HG02981 (cell line): Measurements from ENCODE around the gene PARD3B.

ENCODE experiments used
- ATAC-seq: cut with Tn5 transposase; IDR thresholded peaks from one replicate; pipeline ENCODE4 v1.9.1; 2021; ENCODE audit warnings: mild to moderate bottlenecking, moderate library complexity; ENCODE audit not compliant: unreplicated experiment

PARD3B gene, protein sequence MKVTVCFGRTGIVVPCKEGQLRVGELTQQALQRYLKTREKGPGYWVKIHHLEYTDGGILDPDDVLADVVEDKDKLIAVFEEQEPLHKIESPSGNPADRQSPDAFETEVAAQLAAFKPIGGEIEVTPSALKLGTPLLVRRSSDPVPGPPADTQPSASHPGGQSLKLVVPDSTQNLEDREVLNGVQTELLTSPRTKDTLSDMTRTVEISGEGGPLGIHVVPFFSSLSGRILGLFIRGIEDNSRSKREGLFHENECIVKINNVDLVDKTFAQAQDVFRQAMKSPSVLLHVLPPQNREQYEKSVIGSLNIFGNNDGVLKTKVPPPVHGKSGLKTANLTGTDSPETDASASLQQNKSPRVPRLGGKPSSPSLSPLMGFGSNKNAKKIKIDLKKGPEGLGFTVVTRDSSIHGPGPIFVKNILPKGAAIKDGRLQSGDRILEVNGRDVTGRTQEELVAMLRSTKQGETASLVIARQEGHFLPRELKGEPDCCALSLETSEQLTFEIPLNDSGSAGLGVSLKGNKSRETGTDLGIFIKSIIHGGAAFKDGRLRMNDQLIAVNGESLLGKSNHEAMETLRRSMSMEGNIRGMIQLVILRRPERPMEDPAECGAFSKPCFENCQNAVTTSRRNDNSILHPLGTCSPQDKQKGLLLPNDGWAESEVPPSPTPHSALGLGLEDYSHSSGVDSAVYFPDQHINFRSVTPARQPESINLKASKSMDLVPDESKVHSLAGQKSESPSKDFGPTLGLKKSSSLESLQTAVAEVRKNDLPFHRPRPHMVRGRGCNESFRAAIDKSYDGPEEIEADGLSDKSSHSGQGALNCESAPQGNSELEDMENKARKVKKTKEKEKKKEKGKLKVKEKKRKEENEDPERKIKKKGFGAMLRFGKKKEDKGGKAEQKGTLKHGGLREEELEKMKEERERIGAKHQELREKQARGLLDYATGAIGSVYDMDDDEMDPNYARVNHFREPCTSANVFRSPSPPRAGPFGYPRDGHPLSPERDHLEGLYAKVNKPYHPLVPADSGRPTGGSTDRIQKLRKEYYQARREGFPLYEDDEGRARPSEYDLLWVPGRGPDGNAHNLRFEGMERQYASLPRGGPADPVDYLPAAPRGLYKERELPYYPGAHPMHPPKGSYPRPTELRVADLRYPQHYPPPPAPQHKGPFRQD (N-terminal part only)

DNA sequence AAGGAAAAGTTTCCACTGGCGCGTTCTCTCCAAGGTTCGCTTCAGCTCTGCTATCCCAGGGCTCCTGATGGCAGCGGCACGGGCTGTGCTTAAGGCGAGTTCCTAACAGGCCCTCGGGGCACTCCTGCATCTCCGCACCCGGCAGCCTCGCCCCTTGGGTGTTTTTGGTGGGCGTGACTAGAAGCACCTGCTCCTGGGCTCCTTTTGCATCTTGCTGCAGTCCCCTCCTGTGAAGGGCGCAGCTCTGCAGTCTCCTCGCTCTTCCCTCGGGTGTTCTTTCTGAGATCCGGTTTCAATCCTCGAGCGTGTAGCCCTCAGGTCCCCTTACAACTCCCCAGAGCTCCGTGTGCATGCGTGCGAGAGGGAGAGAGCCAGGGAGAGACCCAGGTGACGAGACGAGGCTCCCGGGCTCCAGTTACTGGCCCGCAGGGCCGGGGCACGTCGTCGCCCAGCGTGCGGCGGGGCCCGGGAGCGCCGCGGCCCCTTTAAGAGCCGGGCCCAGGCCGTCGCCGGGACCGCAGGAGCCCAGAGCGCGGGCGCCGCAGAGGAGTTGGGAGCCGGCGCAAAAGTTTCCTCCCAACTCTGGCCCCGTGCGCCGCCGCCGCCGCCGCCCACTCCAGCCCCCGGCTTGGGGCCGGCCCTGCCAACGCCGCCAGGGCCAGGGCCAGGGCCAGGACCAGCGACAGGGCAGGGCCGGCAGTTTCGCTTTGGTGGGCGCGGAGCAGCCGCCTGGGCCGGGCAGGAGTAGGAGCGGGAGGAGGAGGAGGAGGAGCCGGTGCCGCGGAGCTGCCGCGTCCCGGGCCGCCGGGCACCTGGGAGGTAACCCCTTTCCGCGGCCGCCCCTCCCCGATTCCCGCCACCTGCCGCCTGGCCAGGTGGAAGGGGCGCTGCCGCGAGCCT is at the start of gene PARD3B:
PARD3B (plus strand) TSS at position 515 of the 900 bp plus-strand sequence. CDS start 525 bp downstream, outside the sequence.
- peak; percentile 61 for ATAC-seq

DNA sequence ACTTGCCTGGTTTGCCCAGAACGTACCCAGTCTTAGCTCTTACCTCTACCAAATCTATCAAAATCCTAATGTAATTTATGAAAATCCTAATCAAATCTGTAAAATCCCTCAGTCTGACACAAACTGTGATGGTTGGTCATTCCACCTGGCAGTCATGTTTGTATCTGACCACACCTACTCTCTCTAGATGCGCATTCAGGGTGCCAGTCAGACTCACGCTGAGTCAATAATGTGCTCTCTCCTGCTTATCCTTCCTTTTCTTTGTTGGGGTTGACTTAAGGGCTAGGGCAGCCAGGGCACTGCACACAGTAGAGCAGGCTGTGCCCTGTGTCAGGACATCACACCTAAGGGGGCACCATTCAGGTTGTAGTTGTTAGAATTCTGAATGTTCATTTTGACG is 48.5 kb upstream of the PARD3B start:
- ATAC-seq = no peak

DNA sequence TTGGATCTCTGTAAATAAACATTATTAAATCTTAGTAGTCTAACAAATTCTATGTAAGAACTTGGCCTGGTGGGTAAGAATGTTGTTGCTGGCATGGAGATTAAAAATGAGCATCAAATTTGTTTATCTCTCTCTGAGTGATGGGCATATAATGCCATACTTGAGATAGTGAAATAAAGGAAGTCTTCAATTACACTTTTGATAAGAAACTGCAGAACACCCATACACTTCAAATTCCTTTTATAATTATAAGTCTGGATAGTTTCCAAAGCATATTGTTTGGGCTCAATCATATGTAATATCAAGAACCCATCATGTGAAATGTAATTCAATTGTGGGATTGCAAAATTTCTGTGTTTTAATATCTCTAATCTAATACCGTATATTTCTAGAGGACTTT is 47.4 kb upstream of the PARD3B start:
- no peak for ATAC-seq

DNA sequence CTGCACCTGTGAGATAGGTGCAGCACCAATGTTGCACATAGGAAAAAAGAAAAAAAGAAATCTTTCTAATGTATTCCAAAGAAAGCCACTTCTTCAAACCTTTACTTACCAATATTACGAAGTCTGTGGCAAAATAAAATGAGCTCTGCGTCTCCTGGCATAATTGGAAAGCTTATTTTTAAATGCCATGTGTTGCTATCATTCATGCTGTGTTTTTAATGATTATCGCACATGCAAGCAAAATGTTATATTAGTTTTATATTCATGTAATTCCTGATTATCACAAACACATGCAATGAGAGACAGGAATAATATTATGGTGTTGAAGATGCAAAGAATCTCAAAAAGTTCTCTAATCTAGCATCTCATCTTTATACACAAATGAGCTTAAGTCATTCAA is 47.0 kb upstream of the PARD3B start:
- no peak for ATAC-seq

DNA sequence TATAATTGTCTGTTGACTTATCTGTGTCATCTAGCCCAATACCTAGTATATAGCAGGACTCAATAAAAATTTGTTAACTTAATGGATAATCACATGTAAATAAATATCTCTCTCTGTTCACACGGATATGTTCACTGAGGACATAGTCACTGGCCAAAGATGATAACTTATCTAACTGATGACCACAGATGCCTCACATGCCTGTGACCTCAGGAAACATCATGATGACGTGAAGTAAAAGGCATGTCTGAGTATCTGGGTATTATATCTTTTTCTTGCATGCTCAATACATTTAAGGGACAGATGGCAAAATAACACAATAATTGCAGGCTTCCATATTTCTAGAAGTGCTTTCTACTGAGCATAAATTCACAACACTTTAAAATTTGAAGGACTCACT is 41.4 kb upstream of the PARD3B start:
- no peak for ATAC-seq

DNA sequence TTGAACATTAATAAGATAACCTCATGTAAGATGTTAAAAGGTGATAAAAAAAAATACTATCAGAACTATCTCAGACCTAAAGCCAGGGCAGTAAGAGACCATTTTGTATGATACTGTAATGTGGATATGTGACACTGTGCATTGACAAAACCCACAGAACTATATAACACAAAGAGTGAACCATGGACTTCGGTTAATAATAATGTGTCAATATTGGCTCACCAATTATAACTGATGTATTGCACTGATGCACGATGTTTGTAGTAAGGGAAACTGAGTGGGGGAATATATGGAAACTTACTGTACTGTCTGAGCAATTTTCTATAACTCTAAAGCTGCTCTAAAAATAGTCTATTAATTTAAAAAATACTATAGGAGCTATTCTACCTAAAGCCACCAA is 40.7 kb upstream of the PARD3B start:
- ATAC-seq = no peak

DNA sequence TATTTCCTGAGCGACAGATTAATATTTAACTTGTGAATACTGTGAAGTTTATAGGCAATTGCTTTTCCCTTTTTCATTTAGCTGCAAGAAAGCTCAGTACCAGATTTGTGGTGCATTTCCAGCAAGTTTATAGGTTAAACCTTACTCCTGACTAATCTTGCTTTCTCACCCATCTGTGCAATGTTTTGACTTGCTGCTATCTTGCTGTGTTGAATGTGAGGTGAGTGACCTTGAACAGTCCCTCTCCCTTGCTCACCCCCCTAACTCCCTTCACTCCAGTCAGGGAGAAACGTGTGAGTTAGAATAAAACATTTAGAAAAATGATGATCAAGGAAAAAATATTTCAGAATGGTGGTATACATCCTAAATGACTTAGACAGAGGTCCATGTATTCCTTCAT is 39.8 kb upstream of the PARD3B start:
- ATAC-seq = no peak

DNA sequence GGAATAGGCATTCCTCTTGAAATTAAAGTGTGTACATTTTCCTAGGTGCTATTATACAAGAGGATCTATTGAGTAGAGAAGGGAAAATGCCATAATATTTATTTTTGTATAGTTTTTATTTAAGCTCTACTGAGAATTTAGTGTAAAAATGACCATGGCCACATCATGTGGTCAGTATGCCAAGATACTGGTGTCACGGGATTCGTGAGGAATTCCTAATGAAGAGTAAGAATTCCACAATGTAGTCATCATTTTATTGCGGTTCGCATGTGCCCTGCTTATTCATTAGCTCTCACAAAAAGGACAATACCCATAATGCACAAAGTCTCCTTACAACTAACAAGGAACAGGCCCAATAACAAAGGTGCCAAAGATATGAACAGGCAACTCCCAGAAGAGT is 39.3 kb upstream of the PARD3B start:
- ATAC-seq = no peak

DNA sequence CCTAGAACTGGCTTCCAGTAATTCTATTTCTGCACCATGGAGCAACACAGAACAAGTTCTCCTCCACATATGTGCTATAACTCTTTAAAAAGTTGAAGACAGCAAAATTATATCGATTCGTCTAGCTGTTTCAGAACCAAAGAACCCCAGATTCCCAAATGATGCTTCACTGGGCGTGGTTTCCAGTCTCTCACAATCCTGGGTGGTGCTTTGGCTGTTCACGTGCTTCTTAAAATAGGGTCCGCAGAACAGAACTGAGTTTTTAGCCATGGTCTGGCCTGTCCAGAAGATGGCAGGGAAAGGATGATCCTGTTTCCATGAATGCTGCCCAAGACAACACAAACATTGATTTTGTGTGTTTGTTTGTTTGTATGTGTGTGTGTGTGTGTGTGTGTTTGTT is 37.6 kb upstream of the PARD3B start:
- no peak for ATAC-seq

DNA sequence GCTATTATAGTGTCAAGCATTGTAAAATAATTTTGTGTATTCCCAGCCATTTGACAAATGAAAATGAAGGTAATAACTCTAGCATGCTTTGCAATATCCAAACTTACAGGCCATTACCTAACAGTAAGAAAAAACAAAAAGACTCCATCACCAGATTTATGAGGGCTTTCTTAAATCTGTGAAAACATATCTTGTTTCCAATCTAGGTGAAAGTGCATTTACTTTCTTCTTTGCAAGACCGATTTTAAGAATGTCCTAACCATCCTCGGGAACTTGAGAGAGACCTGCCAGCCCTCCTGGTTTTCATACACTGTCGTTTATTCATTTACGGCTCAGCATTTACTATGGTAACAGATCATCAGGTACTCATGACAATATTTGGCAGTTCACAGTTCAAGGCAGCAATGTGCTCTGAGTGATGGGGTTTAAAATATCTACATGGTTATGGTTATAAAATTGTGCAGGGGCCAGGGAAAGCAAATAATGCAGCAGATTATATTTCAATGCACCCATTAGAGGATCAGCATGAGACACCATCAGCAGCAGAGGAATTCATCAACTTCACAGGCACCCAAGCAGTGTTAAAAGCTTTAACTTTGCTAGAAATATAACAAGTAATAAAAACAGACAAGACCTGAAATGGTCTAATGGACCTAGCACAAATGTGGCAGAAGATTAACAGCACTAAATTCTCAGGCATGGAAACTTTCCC is 34.4 kb upstream of the PARD3B start:
- ATAC-seq = no peak

DNA sequence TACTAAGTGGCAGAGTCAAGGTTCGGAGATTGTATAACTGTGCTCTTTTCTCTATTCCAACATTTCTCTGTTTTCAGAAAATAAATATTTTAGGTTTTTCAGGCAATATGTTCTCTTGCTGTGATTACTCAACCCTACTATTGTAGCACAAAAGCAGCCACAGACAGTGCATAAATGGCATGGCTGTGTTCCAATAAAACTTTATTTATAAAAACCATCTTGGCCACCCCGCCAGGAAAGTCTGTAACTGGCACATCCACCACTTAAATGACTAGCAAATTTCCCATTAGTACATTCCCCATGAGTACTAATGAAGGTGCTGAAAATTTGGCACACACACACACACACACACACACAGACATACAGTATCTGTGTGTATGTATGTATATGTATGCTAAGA is 30.8 kb upstream of the PARD3B start:
- ATAC-seq = no peak

DNA sequence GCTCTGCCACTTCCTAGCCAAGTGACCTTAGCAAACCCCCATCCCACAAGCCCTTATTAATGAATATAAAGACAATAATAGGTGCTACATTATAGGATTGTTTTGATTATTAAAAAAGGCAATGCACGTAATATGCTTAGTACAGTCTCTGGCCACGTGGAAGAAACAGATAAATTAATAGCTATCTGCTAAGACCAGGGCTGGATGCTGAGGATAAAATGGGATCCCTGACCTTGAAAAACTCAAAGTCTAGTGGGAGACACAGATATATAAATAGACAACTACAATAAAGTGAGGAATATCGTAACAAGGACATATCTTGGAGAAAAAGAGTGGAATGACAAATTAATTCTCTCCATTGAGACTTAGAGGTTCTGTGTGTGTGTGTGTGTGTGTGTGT is 29.9 kb upstream of the PARD3B start:
- ATAC-seq = no peak

DNA sequence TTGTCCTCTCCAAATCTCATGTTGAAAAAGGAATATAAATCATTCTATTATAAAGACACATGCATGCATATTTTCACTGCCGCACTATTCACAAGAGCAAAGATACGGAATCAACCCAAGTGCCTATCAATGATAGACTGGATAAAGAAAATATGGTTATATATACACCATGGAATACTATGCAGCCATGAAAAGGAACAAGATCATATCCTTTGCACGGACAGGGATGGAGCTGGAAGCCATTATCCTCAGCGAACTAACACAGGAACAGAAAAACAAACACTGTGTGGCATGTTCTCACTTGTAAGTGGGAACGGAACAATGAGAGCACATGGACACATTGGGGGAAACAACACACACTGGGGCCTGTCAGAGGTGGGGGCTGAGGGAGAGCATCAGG is 28.1 kb upstream of the PARD3B start:
- ATAC-seq = no peak

DNA sequence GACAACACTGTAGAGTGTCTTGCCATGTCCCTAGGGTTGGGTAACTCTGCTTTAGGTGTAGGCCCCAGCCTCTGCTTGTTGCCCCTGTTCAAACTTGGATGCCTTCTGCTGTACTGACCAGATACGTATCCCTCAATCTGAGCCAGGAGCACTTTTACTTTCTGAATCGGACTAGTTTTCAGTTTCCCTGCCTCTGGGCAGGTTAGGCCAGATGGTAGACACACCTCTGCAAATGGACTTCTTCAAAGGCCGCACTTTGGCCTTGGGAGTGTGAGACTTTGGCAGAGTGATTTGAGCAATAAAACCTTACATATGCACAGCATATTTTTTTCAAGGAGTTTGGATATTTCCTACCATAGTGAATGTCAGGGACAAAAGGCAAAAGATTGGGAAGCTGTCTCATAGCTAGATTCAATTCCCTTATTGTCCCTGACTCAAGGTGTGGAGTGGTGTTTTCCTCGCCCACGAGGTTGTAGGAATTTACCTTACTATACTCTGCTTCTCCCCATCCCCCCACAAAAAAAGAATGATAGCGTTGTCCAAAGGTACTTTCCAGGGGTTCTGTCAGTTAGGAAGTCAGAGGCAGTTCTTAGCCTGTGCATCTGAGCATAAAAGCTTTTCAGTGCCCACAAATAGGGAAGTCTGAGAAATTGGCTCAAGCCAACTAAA is 15.3 kb upstream of the PARD3B start:
- ATAC-seq = no peak

DNA sequence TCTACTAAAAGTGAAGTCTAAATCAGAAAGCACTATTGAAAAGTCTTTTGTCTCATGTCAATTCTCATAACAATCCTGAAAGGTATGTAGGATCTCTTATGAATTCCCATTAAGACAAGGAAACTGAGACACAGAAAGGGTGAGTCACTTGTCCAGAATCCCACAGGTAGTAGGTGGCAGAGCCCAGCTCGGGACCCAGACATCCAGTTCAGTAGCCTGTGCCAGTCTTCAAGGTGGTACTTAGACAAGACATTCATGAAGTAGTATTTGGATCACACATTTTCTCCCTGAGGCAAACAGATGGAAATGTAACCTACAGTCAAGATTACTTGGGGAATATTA is 14.8 kb upstream of the PARD3B start:
- ATAC-seq = no peak

DNA sequence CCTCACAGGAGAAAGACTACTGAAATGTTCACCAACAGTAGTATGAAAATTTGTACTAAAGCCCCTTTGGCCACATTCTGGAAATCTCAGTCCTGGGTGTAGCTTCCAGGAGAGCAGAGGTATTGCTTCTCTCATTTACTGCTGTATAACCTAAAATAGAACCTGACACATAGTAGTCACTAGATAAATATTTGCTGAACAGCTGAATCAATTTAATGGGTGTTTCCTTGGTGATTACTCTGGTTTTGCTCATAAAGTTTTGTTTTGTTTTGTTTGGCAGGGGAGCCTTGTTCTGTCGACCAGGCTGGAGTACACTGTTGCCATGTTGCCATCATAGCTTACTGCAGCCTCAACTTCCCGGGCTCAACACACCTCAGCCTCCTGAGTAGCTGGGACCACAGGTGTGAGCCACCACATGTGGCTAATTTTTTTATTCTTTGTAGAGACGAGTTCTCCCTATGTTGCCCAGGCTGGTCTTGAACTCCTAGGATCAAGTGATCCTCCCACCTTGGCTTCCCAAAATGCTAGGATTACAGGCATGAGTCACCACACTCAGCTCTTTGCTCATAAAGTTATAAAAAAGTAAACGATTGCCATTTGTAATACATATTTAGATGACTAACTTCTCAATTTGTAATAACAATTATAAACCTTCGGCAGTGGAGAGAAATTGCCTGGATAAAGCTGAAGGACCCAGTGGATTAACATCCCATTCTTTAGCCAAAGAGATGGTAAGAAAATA is 11.5 kb upstream of the PARD3B start:
- ATAC-seq = no peak

DNA sequence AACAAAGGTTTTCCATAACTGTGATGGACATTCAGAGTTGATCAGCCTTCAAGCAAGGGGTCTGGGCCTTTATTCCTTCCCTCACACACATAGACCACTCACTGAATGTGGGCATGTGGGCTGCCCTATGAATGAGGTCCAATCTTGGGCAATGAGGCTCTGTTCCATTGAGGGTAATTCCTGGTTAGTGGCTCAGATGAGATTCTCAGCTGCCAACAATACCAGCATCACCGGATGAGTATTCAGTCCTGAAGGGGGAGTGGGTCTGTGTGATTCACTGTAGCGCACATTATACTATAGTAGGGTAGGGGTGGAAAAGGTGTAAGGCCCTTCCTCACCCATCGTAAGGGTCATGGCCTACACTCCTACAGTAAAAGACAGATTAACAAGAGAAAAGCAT is 9.9 kb upstream of the PARD3B start:
- no peak for ATAC-seq

DNA sequence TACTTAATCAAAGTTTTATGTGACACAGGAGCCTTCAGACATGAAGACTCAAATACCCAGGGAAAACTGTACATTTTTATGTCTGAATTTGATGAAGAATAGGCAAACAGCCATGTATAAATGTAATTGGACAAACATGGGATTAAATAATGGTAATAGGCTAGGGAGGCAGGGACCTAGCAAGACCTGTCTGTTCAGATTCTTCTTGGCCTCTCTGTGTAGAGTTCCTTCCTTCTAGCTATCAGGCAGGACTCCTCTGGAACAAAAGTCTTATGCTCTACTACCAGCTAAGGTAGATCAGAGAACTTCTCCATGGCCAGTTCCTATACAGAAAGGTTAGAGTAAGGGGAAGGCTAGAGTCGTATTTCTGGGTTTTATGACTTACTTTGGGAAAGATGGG is 9.5 kb upstream of the PARD3B start:
- no peak for ATAC-seq
